Activated T-cell treated with anti-CD3 and anti-CD28 coated beads, Interleukin-2, amount 50 U/mL, for 72 hours (primary cell): ENCODE results near the gene ATXN1. TPM values are rescaled to one million over a fixed set of nuclear protein-coding genes. Genes with fewer than 3 reads are reported as not detected.

ENCODE experiments used
- ATAC-seq, 2 donors: fragments of 150-1000 bp; cut with Tn5 transposase; replicated peaks in 1 of 2; 2 replicates each; pipeline ENCODE4 v1.10.0; 2021; ENCODE audit warnings: moderate library complexity in 2 of 2, mild to moderate bottlenecking in 1 of 2
- DNase-seq, 2 donors: peaks; one replicate each; pipeline ENCODE4 v3.0.0; 2021 to 2022; ENCODE audit warnings: mixed read lengths in 1 of 2
- H3K27ac Mint-ChIP-seq: one replicate; pipeline ENCODE4 v1.8.0; 2022; ENCODE audit warnings: mild to moderate bottlenecking, moderate library complexity, mixed read lengths
- H3K27me3 Mint-ChIP-seq: one replicate; pipeline ENCODE4 v1.8.0; 2022; ENCODE audit warnings: low read depth, mixed read lengths
- H3K36me3 Mint-ChIP-seq, 2 donors: one replicate each; pipeline ENCODE4 v1.8.0; 2022; ENCODE audit warnings: mixed read lengths in 2 of 2, mild to moderate bottlenecking in 1 of 2; ENCODE audit not compliant: insufficient read depth in 2 of 2
- H3K4me1 Mint-ChIP-seq: one replicate; pipeline ENCODE4 v1.8.0; 2022; ENCODE audit warnings: low read depth, mixed read lengths
- H3K4me3 Mint-ChIP-seq, 2 donors: one replicate each; pipeline ENCODE4 v1.8.0; 2022; ENCODE audit warnings: mild to moderate bottlenecking in 2 of 2, mixed read lengths in 2 of 2, moderate library complexity in 2 of 2
- H3K9me3 Mint-ChIP-seq, 2 donors: one replicate each; pipeline ENCODE4 v1.8.0; 2022; ENCODE audit warnings: mixed read lengths in 2 of 2
- total RNA-seq, 2 donors: library from RNA; stranded (reverse); gene quantifications; one replicate each; pipeline ENCODE4 v1.2.3, GENCODE V29; 2022

ATXN1 gene
- total RNA-seq, 2 donors from 2014 or later: 46.5 to 65.1 TPM

DNA sequence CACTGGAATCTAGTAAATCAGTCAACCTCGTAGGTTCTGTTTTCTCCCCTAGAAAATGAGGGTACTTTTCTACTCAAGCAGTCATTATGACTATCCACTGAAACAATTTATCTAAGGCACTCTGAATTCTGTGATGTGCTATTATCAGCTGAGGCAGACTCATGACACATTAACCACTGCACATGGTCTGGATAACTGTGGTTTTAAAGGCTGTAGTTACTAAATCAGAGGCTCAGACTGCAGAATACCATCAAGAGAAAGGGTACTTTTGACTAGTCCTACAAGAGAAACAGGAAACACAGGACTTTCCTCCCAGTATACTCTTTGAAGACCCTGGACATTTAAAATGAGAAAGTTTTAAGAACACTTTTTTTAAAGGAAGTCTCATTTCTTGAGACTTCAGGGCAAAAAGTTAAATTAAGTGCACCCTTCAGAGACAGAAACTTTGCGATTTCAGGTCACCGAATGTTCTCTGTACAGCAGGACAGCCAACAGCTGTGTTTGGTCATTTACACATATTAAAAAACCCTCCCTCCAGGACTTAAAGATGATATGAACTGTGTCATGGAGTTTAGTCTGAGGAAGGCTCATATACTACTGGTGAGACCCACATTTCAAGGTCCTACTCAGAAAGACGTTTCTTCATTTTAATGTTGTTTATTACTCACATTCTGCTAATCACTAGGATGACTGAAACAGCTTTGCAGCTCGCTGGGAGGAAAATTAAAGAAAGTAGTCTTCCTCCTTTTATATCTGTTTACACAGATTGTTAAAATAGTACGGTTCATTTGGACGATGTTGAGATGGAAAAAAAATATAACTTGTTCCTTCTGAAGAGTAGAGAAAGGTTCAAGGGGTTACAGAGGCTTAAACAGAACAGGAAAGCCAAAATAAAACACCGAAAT lies 19.9 kb downstream of the ATXN1 start:
- no peaks in the 10 kb centered on the region for H3K9me3 Mint-ChIP-seq
- no peaks in the 10 kb centered on the region for H3K27me3 Mint-ChIP-seq
- peak overlapping the region; percentile 45 for H3K27ac Mint-ChIP-seq
- H3K4me3 Mint-ChIP-seq: peak overlapping the region in 1 of 2 donors; percentile 20
- ATAC-seq (peak; percentile 96), DNase-seq (no peak)
- peaks cover 43% of the 10 kb centered on the region for H3K4me1 Mint-ChIP-seq
- H3K36me3 Mint-ChIP-seq: peaks cover 14 to 17% of the 10 kb centered on the region in 2 donors

GRCh38 chr6:16740097-16740496 lies 21.2 kb downstream of the ATXN1 start:
- Mint-ChIP-seq H3K4me3 (no peak overlapping the region), H3K4me1 (peaks cover 45% of the 10 kb centered on the region), H3K36me3 (peaks cover 12 to 17% of the 10 kb centered on the region in 2 donors), H3K9me3 (no peaks in the 10 kb centered on the region), H3K27me3 (no peaks in the 10 kb centered on the region), H3K27ac (no peak overlapping the region)
- ATAC-seq (no peak), DNase-seq (no peak)

DNA sequence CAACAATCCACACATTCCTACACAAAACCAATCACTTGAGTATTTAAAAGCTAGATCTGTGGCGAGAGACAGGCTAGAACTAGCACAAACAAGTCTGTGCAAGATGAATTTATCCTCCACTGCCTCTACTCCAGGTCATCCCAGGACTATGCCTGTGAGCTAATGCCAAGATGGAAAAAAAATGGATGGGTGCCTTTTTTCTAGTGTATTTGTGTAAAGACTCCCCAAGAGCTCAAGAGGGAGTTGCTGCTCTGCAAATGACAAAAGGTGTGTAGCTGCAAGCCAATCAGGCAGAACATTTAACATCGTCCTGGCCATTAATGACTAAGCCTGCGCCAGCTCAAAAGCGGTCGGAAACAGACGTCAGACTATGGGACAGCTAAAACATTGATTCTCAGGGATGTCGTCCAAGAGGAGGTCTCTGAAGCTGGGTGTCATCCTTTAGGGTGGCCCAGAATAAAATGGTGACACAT lies 21.9 kb downstream of the ATXN1 start:
- no peak overlapping the region for H3K27ac Mint-ChIP-seq
- ATAC-seq: no peak
- H3K27me3 Mint-ChIP-seq: no peaks in the 10 kb centered on the region
- no peak overlapping the region for H3K4me3 Mint-ChIP-seq
- peaks cover 10 to 16% of the 10 kb centered on the region in 2 donors for H3K36me3 Mint-ChIP-seq
- no peaks in the 10 kb centered on the region for H3K9me3 Mint-ChIP-seq
- DNase-seq: no peak
- peaks cover 47% of the 10 kb centered on the region for H3K4me1 Mint-ChIP-seq

DNA sequence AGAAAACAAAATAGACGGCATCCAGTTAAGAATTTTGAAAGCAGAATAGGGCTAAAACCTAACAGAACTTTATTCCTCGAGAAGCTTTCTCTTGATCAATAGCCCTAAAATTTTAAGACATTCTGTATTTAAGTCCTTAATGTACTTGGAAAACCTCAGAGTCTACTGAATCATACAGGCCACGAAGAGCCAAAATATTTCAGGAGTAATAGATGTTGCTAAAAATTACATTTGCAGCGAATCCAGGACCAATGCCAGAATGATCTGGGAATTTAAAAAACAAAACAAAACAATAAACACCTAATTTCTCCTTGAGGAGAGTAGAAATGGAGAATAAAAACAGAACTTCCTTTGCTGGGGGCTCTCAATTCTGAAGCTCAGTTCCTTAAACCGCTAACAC lies 23.3 kb downstream of the ATXN1 start:
- DNase-seq: no peak
- Mint-ChIP-seq H3K27me3 (no peaks in the 10 kb centered on the region), H3K9me3 (no peaks in the 10 kb centered on the region), H3K4me1 (peaks cover 53% of the 10 kb centered on the region), H3K27ac (no peak overlapping the region), H3K4me3 (no peak overlapping the region), H3K36me3 (peaks cover 12 to 18% of the 10 kb centered on the region in 2 donors)
- no peak for ATAC-seq

GRCh38 chr6:16736856-16737775 lies 24.1 kb downstream of the ATXN1 start:
- no peaks in the 10 kb centered on the region for H3K9me3 Mint-ChIP-seq
- no peak overlapping the region for H3K27ac Mint-ChIP-seq
- no peaks in the 10 kb centered on the region for H3K27me3 Mint-ChIP-seq
- DNase-seq (no peak), ATAC-seq (no peak)
- peaks cover 58% of the 10 kb centered on the region for H3K4me1 Mint-ChIP-seq
- H3K36me3 Mint-ChIP-seq: peaks cover 8 to 20% of the 10 kb centered on the region in 2 donors
- peak overlapping the region in 1 of 2 donors; percentile 9 for H3K4me3 Mint-ChIP-seq

GRCh38 chr6:16735014-16735413 lies 26.2 kb downstream of the ATXN1 start:
- Mint-ChIP-seq H3K4me3 (no peak overlapping the region), H3K9me3 (no peaks in the 10 kb centered on the region), H3K27ac (no peak overlapping the region), H3K4me1 (peaks cover 55% of the 10 kb centered on the region), H3K27me3 (no peaks in the 10 kb centered on the region), H3K36me3 (peaks cover 6 to 20% of the 10 kb centered on the region in 2 donors)
- DNase-seq (no peak), ATAC-seq (no peak)

- H3K4me1 Mint-ChIP-seq: peaks cover 69% of the 10 kb centered on the region
- H3K27ac Mint-ChIP-seq: no peak overlapping the region
- no peaks in the 10 kb centered on the region for H3K9me3 Mint-ChIP-seq
- DNase-seq (no peak), ATAC-seq (no peak)
- peaks cover 6 to 9% of the 10 kb centered on the region in 2 donors for H3K36me3 Mint-ChIP-seq
- H3K4me3 Mint-ChIP-seq: peak overlapping the region in 1 of 2 donors; percentile 71
- H3K27me3 Mint-ChIP-seq: no peaks in the 10 kb centered on the region
Observed at GRCh38 chr6:16733085-16733484, 28.2 kb downstream of the ATXN1 start.

- H3K27ac Mint-ChIP-seq: peak overlapping the region; percentile 75
- ATAC-seq: peak; percentile 56 to 64
- peak overlapping the region; percentile 71 to 75 for H3K4me3 Mint-ChIP-seq
- no peaks in the 10 kb centered on the region for H3K9me3 Mint-ChIP-seq
- H3K27me3 Mint-ChIP-seq: no peaks in the 10 kb centered on the region
- peaks cover 2 to 6% of the 10 kb centered on the region in 2 donors for H3K36me3 Mint-ChIP-seq
- H3K4me1 Mint-ChIP-seq: peaks cover 78% of the 10 kb centered on the region
- peak; percentile 33 to 44 for DNase-seq
Observed at GRCh38 chr6:16731478-16732051, 29.7 kb downstream of the ATXN1 start.

DNA sequence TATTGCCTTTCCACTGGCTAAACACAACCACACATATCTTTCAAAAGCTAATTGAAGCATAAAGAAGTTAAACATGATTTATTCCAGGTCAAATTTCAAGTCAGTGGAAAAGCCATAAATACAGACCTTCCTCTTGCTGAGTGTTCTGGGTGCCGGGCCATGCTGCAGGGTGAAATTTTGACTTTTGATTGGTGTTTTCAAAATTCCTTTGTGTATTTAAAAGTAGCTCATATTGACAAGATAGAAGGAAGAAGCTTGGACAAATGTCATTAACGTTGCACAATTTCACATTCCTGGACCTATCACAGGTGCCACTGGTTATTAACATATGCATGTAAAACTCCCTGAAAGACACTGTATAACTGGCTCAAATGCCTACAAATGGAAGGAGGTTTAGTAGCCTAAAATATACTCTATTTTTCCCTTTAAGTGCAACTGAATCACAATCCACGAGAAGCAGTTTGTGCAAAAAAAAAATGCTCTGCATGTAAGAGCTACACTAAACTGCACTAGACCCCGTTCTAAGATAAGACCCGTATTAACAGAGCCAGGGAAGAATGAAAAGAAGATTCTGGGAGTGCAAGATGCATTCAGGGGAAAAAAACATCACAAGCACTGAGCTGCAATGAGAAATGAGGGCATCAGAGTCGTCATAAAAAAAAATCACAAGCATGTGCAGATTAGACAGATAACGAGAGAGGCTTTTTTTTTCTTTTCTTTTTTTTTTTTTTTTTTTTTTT lies 30.4 kb downstream of the ATXN1 start:
- peaks cover 84% of the 10 kb centered on the region for H3K4me1 Mint-ChIP-seq
- peak overlapping the region; percentile 16 for H3K27ac Mint-ChIP-seq
- peak in 1 of 2 donors; percentile 16 for ATAC-seq
- no peaks in the 10 kb centered on the region for H3K27me3 Mint-ChIP-seq
- no peaks in the 10 kb centered on the region for H3K9me3 Mint-ChIP-seq
- DNase-seq: no peak
- peak overlapping the region; percentile 70 to 71 for H3K4me3 Mint-ChIP-seq
- H3K36me3 Mint-ChIP-seq: peaks cover 2 to 6% of the 10 kb centered on the region in 2 donors

GRCh38 chr6:16729744-16730143 lies 31.5 kb downstream of the ATXN1 start:
- DNase-seq (no peak), ATAC-seq (no peak)
- Mint-ChIP-seq H3K27ac (peak overlapping the region; percentile 67), H3K9me3 (no peaks in the 10 kb centered on the region), H3K4me1 (peaks cover 90% of the 10 kb centered on the region), H3K27me3 (no peaks in the 10 kb centered on the region), H3K4me3 (peak overlapping the region in 1 of 2 donors; percentile 74), H3K36me3 (peaks cover 2 to 6% of the 10 kb centered on the region in 2 donors)

DNA sequence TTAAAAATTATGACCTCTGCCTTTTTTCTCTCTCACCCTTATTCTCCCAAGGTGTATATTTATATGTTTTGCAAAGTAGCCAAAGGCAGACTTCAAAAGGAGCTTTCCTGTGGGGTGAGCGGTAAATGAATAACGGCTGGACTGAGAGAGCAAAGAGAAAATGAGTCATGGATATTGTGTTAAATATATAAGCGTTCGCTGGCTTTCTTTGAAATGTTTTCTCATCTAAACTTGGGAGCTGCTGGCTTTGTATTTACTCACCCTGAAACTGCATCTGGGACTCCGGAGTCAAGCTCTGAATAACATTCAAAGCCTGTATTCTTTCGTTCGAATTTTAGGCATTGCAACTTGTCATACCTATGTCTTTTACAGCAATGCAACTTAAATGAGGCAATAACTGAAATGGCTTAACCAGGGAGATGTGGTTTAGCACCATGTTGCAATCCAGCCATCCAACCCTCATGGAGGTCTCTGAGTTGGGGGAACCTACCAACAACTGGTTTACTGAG lies 32.0 kb downstream of the ATXN1 start:
- Mint-ChIP-seq H3K4me3 (peak overlapping the region in 1 of 2 donors; percentile 74), H3K9me3 (no peaks in the 10 kb centered on the region), H3K36me3 (peaks cover 2 to 6% of the 10 kb centered on the region in 2 donors), H3K4me1 (peaks cover 91% of the 10 kb centered on the region), H3K27ac (peak overlapping the region; percentile 67), H3K27me3 (no peaks in the 10 kb centered on the region)
- no peak for DNase-seq
- ATAC-seq: peak; percentile 62 to 78
